Measurements from ENCODE around the gene REEP6.
"Not testable (repeated sequence)": the region's sequence is repeated elsewhere in the genome, so short reads cannot be mapped to it uniquely, and the experiment has no call there.

REEP6 gene

DNA sequence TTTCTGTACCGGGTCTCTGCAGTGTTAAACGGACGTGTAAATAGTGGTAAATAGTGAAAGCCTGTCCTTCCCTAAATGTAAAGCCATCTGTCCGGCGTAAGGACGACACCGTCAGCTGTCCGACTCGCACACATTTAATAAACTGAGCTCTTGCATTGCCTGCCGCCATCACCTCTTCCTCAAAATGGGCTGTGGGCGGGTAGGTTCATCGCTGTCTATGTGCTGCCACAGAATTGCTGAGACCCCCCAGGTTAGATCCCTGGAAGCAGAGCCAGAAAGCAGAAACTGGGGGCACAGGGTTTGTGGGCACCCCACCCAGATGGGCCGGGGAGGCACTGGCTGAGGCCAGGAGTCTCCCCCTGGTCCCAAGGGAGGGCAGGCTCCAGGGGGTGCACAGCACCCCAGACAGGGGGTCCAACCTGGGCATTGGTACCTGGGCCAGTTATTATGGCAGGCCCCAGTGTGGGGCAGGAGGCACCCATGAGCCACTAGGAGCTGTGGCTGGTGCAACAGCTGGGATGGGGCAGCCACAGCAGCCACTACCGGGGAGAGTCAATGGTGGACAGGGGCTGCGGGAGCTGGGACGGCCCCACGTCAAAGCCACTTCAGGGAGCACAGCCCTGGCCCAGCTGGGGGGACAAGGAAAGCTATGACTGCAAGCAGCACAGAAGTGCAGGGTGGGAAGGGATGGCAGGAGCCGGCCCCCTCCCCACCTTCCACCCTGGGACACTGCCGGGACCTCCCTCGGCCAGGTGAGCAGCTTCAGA lies 17.7 kb upstream of the REEP6 start:
- no peak for DNase-seq

DNA sequence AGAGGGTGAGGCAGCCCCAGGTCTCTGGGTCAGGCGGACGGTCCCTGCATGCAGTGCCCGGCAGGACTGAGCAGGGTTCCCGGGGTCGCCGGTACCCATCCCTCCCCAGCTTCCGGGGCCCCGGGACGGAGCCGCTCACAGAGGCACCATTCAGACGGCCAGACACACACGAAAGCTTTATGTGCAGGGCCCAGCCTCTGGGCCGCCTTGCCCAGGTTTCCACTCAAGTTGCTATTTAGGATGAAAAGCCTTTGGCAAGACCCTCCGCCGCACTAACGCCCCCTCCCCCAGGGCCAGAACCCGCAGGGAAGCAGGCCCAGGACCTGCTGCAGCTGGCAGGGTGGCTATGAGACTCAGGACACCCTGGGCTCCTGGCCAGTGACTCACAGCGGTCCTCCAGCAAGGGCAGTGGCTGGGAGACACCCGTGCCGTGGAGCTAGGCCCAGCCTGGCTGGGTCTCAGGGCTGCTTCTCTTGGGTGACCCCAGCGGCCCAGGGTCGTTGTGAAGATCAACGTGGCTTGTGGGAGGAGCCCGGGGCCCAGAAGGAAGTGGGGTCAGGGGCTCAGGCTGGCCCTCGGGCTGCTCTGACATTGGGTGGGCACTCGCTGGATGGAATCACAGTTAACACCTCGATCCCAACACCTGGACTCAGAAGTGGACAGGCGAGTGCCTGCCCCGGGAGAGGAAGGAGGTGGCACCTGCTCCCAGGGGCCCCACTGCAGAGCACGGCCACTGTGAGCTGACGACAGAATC lies 16.8 kb upstream of the REEP6 start:
- no peak for DNase-seq

- DNase-seq, result no peak
Observed at GRCh38 chr19:1474765-1475351, 16.1 kb upstream of the REEP6 start.

DNA sequence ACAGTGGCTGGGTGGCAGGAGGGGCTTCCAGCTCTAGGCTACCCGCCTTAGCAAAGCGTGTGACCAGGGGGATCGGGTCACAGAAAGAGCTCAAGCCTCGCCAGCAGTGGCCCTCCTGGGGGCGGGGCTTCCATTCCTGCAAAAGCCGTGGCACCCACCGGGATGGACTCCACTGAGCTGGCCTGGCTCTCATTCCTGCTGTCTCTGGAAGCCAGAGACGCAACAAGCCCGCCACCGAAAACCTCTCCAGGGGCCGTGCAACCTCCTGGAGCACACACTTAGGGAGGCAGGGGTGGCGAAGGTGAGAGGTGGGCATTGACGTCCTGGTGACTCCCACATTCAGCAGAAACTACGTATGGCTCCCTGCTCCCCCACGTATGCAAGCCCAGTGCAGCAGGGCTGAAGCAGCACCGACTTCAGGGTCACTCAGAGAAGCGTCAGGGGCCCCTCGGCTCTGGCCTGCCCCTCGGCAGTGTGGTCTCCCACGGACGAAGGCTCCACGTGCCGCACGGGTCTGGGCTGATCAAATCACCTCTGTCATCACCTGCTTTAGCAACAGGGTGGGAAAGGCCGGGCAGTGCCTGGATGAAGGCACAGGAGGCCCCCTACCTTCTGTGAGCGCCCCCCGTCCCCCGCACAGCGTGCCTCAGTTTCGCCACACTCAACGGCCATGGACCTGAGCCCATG lies 15.1 kb upstream of the REEP6 start:
- DNase-seq, result no peak

DNA sequence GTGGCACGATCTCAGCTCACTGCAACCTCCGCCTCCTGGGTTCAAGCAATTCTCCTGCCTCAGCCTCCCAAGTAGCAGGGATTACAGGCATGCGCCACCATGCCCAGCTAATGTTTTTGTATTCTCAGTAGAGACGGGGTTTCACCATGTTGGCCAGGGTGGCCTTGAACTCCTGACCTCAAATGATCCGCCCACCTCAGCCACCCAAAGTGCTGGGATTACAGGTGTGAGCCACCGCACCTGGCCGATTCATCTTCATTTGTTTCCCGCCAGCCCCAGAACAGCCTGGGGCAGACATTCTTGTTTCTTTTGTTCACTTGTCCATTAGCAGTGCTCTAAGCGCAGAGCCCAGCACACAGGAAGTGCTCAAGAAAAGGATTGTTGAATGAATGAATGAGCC lies 13.9 kb upstream of the REEP6 start:
- not testable (repeated sequence) for DNase-seq

GRCh38 chr19:1478934-1479707 lies 11.9 kb upstream of the REEP6 start, which contains the start of gene C19orf25:
TSS of gene C19orf25 (minus strand) at chr19:1479215. CDS start at chr19:1478903, 312 bp downstream.
- DNase-seq, result peak; percentile 95

GRCh38 chr19:1481224-1481892 lies 9.6 kb upstream of the REEP6 start:
- DNase-seq, result no peak

DNA sequence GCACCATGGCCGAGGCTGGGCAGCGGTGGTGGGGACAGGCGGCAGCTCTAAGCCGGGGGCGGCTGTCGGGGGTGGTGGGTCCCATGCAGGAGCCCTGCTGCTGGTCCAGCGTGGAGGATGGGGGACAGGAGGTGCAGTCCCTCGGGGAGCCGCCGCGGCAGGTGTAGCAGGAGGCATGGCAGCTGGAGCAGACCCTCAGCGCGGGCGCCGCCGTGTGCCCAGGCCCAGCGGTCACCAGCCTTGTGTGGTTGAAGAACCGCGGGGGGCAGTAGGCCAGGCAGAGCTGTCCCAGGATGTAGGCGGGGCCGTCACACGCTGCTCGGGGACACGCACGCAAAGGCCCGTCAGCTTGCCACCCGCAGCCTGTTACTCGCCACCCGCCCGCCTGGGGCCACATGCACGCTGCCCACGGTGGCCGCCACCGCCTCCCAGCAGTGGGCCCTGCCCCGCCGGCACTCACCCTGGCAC lies 9.1 kb upstream of the REEP6 start:
- no peak for DNase-seq

DNA sequence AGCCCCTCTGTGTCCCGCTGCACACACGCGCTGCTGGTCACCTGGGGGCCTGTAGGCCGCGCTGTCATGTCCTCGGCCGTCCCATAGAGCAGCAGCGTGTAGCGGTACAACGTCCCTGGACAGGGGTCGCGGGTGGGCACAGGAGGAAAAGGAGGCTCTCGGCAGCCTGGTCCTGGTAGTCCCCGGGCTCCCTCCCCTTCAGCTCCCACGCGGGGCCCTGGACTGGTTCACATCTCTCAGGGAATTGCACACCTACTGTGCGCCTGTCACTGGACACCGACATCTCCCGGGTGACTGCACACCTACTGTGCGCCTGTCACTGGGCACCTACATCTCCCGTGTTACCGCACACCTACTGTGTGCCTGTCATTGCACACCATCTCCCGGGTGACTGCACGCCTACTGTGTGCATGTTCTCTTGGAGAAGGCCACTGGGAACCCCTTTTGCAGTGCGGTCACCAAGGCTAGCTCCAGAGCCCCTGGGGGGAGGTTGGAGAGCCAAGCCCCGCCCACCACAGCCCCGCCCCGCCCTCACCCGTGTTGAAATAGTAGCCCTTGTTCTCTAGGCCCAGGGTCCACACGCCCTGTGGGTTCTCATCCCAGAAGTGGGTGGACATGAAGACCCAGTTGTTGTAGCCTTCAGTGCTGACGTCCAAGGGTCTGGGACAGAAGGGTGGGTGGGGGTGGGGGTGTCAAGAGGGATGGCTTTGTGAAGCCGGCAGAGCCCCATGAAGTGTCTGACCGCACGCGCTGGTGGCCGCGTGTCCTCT lies 8.4 kb upstream of the REEP6 start:
- no peak for DNase-seq

DNA sequence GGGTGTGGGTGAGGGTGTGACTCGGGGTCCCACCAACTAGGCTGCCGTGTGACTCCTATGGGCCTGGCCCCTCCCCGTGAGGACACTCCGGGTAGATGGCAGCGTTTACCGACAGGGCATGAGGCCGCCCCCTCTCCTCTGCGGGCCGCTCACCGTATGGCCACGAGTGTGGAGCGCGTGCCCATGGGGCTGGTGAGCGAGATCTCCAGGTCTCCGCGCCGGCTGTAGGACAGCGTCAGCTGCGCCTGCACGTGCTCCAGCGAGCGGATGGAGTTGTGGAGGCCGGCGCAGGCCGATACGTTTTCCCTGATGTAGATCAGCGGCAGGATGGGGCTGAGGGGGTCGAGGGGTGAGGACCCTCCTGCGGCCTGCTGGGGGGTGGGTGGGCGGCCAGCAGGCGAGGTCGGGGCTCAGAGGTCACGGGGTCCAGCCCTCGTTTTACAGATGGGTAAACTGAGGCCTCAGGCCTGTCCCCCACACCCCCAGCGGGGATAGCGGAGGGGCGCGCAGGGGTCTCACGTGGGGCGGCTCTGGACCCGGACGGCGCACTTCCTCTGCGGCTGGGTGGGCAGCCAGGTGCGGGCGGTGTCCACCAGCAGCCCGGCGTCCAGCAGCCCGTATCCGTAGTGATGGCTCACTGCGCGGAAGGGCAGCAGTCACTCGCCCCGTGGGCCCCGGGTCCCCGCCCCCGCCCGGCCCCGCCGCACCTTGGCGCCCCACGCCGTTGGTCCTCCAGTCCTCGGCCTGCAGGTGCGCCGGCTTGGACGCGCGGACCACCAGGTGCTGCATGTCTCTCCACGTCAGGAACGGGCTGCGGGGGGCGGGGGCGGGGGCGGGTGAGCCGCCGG lies 7.6 kb upstream of the REEP6 start:
- no peak for DNase-seq

- DNase-seq, result no peak
Observed at GRCh38 chr19:1483979-1484428, 7.0 kb upstream of the REEP6 start.

DNA sequence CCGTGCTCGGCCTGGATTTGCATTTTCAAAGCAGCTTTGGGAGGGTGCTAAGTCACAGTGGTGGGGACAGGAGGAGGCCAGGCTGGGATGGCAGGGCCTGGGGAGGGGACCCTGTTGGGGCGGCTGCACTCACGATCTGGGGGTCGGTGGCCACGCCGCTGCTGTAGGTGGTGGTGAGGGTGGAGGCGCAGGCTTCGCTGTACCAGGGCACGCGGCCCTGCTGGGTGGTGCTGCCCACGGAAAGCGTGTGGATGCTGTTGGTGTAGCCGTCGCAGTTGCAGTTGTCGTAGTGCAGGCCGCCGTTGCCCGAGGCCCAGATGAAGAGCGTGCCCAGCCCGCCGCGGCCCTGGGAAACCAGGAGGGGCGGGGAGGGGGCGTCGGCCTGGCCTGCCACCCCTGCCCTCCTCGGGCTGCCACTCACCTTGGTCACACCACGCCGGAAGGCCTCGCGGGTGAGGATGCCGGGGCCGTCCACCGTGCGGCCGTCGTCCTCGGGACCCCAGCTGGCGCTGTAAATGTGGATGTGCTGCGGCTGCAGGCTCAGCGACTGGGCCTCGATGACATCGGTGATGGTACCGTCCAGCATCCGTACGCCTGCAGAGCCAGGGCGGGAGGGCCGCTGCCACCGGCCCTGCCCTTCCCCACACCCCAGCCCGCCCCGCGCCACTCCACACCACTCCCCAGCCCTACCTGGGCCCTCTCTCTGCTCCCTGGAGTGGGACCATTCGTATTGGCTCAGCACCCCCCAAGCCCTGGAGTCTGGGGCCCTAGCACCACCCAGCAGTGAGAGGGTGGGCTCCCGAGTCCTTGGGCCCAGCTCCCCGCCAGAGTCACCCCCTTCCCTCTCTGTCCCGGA lies 4.0 kb upstream of the REEP6 start:
- no peak for DNase-seq

DNA sequence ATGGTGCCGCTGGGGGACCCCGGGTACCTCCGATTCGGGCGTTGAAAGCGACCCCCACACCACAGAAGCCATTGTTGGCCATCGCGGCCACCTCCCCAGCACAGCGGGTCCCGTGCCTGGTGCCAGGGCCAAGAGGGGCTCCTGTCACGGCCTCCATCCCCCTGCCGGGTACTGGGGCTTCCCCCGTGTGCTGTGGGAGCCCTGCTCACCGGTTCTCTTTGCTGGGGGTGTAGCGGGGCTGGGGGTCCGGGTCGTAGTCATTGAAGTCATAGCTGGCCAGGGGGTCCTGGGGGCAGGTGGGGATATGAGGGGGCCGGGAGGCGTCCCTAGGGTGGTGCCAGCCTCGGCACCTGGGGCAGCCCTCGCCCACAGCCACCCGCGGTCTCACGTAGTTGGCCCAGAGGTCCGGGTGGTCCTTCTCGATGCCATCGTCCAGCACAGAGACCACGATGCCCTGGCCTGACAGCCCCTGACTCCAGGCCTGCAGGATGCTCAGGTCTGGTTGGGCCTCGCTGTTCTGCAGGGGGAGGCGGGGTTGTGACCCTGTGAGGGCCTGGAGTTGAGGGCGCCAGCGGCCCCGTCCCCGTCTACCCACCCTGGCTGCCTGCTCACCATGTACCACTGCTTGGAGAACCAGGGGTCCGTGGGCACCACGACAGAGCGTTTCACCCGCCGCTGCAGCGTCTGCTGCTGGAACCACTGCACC lies 3.3 kb upstream of the REEP6 start:
- no peak for DNase-seq

DNA sequence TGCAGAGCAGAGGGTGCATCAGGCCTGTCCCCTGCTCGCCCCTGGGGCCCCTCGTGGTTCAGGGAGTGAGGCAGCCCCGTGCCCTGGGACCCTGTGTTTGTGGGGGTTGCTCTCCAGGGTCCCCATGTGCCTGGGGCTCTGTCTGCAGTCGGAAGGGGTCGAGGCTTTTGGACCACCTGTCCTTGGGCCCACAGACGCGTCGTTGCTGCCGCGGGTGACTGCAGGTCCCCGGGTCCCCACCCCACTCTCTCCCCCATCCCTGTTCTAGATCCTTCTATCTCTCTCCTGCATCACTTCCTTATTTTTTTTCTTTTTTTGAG lies 2.7 kb upstream of the REEP6 start:
- no peak for DNase-seq

GRCh38 chr19:1489463-1490310 lies 1.3 kb upstream of the REEP6 start:
- no peak for DNase-seq

- peak; percentile 99 for DNase-seq
Observed at GRCh38 chr19:1490311-1491113, 469 bp upstream of the REEP6 start, which contains the start of gene PCSK4. TSS of gene PCSK4 (minus strand) at chr19:1490350. CDS start at chr19:1490346, 4 bp downstream.

- DNase-seq, result no peak
Observed at GRCh38 chr19:1491849-1492170, 829 bp downstream of the REEP6 start.
